Hematopoietic multipotent progenitor cell treated with erythropoietin and hydrocortisone succinate and interleukin-3 and kit ligand, for 6 days (in vitro differentiated cells): Measurements from ENCODE around the gene SORCS2.

ENCODE experiments used
- DNase-seq: peaks from one replicate; pipeline ENCODE4 v3.0.0-alpha.2; 2015

Gene SORCS2

DNA sequence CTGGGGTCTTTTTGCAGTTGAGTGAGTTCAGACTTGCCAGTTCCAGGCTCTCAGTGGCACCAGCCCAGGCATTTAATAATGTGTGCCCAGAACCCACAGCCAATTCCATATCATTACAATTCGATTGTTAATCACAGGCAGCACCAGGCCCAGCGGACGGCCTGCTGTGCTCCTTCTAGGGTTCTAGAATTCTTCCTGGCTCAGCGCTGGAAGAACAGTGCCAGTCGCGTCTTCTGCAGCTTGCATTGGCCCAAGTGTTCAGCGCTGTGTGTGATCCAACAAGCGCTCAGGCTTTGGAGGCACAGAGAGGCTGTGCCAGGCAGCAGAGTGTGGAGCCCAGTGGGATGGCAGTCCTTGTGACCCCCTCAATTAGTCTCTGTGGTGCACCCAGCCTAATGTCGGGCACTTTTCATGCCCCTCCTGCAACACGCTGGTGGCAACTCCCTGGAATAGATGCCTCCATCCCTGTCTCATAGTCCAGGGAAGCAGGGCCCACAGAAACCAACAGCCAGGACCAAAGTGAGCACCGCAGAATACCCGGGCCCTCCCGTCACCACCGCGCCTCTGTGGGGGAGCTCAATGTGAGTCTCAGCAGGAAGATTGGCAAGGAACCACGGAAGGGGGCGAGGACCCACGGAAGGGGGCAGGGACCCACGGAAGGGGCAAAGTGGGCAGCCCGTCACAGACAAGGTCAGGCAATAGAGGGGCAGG is 554.2 kb downstream of the SORCS2 start:
- no peak for DNase-seq

- DNase-seq = no peak
Observed at GRCh38 chr4:7747062-7747385, 554.7 kb downstream of the SORCS2 start.

DNA sequence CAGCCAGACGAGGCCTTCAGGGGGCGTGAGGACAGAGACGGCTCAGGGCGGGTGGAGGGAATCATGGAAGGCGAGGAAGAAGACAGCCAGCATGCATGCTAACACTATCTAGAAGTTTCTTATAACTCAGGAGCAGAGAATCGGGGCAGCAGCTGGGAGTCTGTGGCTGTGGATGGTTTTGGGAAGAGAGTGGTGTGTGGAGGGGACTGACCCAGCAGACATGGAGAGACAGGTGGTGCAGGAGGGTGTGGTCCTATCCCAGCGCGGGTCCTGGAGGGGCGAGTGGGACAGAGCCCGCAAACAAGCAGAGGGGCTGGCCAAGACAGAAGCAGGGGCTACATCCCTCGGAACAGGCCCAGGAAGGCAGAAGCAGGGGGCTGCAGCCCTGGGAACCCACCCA is 555.2 kb downstream of the SORCS2 start:
- DNase-seq = no peak

DNA sequence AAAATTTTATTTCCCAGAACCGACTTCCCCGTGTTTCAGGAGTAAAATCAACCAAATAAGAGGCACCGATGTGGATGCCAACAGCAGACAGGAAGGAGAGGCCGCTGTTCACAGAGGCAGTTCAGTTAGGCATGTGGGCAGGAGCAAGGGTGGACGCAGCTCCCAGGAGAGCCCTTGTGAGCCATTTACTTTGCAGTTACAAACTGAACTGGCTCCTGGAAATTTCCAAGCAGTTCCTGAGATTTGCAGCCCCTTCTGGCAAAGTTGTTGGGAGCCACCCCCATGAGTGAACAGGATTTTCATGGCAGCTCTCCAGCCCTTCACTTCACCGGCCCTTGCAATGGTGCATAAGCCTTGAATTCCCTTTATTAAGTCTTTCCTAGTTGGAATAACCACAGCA is 558.2 kb downstream of the SORCS2 start:
- DNase-seq = no peak

- no peak for DNase-seq
Observed at GRCh38 chr4:7750972-7751371, 558.6 kb downstream of the SORCS2 start.

- no peak for DNase-seq
Observed at GRCh38 chr4:7752649-7753048, 560.3 kb downstream of the SORCS2 start.

GRCh38 chr4:7753271-7753670 is 560.9 kb downstream of the SORCS2 start:
- no peak for DNase-seq

- no peak for DNase-seq
Observed at GRCh38 chr4:7753931-7754465, 561.7 kb downstream of the SORCS2 start.

DNA sequence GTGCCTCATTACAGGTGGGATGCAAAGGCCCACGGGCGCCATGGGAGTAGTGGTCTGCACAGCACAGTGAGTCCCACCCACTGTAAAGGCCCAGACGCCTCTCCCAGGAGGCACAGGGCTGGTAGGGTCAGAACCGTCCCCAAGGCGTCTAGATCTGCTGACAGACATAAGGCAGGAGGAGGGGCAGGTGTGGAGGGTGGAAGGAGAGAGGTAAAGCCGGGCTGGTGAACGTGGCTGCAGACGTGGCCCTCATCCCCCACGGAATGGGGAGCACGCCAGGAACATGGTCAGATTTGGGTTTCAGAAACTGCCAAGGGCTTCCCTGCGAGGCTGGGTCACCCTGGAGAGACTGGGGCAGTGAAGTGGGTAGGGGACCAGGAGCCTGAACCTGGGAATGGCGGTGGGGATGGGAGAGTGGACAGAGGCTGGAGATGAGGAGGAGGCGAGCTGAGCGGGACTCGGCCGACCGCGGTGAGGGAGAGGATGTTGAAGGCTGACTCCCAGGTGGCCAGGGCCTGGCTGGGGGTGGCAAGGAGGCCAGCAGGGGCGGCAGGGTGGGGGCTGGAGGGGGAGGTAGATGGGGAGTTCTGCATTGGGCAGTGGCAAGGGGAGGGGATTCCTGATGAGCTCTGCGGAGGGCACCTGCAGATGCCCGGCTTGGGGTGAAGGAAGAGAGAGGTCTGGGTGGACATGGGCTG is 562.4 kb downstream of the SORCS2 start:
- no peak for DNase-seq

GRCh38 chr4:7755561-7755960 is 563.2 kb downstream of the SORCS2 start:
- DNase-seq = no peak

GRCh38 chr4:7756071-7756470 is 563.7 kb downstream of the SORCS2 start:
- no peak for DNase-seq

DNA sequence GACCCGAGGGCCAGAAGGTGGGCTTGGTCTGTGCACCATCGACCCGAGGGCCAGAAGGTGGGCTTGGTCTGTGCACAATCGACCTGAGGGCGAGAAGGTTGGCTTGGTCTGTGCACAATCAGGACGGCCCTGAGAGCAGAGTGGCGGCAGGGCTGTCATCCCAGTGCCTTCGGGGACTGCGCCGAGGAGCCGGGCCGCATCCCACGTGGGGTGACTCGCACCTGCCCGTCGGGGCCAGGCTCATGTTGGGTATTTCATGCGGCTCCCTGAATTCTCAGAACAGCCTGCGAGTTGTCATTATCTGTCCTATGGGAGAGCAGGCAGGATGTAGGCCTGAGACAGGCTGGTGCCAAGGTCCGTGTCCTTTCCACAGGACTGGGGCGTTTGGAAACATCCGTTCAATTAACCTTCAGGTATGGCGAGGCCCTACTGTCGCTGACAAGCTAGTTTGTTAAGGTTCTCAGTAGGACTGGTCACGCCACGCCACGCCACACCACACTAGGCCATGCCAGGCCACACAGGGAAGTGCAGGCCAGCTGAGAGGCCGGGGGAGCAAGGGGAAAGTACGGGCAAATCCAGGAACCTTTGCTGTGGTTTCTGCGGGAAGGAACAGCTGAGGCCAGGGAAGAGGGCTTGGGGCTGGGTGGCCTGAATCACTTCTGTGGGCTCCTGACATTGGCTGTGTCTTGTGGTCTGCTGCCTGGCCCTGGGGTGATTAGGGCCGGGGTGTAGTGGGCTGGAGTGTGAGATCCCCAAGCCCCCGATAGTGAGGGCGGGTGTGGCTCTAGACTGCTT is 564.4 kb downstream of the SORCS2 start:
- no peak for DNase-seq

- no peak for DNase-seq
Observed at GRCh38 chr4:7757501-7758471, 565.4 kb downstream of the SORCS2 start.

- DNase-seq = no peak
Observed at GRCh38 chr4:7758476-7758875, 566.1 kb downstream of the SORCS2 start.

GRCh38 chr4:7759216-7759615 is 566.9 kb downstream of the SORCS2 start:
- no peak for DNase-seq

DNA sequence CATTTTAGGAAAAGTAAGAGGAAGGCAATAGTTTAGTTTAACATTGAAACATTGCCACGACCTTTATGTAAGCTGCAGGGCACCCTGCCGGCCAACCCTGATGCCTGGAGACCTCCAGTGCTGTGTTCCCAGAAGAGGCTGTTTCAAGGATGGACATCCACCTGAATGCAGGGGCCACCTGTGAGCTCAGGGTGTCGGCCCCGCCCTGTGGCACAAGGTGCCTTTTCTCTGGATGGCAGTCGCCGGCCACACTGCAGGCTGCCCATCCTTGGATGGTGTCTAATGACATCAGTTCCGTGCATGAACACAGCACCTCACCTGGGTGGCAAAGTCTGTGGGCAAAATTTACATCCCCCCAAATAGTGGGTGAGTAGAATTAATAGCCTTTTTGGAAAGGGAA is 567.3 kb downstream of the SORCS2 start:
- no peak for DNase-seq

DNA sequence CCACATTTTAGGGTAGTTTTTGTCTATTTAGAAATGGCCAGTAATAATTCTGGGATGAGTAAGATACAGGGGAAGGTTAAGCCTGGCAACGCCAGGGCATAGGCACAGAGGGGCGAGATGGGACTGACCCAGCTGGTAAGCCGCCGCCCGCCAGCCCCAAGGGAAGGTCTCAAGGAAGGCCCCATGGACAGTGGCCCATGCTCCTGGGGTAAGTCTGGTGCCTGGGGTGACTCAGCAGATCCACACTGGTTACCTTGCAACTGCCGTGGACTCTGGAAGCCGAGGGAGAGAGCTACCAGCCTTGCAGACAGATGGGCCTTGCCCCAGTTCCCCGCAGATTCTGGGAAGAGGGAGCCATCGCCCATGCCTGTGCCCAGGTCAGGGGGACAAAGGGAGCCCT is 567.9 kb downstream of the SORCS2 start:
- DNase-seq = no peak

GRCh38 chr4:7760706-7761105 is 568.4 kb downstream of the SORCS2 start:
- no peak for DNase-seq

DNA sequence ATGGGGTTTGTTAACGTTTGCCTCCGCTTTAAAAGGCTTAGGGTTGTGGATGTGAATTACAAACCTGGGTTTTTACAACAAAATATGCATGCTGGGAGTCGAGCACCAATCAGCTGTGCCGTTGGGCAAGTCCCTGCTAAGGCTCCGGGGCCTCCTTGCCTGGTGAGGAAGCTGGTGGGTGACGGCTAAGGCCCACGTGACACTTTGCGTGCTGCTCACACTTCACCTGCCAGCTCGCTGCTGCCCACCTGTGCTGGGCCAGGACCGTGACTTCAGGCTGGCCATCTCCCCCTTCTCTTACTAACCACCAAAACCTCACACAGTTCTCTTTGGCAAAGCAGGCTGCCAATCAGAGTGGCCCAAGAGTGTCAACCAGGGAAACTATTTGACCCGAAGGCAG is 569.0 kb downstream of the SORCS2 start:
- DNase-seq = no peak

- peak; percentile 82 for DNase-seq
Observed at GRCh38 chr4:7761720-7762119, 569.4 kb downstream of the SORCS2 start.

GRCh38 chr4:7762376-7763030 is 570.2 kb downstream of the SORCS2 start:
- DNase-seq = no peak

DNA sequence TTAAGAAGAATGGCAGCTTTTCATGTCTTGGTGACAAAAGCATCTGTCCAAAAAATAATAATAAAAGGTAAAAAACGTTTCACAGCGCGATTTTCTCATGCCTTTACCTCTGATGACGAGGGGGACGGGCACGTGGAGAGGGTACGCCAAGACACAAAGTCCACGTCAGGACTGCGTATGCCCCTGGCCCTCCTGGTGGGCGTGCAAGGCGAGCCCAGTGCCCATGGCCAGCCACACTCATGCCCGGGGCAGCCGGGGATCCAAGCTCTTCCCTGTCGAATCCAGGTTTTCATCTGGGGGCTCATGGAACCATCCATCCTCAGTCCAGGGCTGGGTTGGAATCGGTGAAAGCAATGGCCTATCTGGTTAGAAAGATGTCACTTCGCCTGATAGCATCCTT is 570.8 kb downstream of the SORCS2 start:
- DNase-seq = no peak
